Measurements from ENCODE around the gene ABCC4.

DNA sequence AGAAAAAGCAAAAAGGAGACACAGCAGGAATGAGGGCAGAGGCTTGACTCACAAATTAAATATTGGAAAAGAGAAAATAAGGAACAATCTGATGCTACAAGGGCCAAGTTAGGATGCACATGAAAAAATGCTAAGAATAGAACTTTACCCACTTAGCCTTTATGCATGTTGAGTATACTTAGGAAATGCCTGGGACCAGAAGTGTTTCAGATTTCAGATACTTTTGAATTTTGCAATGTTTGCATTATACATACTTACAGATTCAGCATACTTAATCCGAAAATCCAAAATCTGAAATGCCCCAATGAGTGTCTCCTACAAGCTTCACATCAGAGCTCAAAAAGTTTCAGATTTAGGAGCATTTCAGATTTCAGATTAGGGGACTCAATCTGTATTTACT, 262.3 kb downstream of the ABCC4 start:
- no peak for TF ChIP-seq EZH2 (IDR thresholded peaks at IDR 0.05)
- TF ChIP-seq POLR2AphosphoS5 (IDR thresholded peaks at IDR 0.05; ENCODE audit: borderline replicate concordance, low read depth, low read length): no peak

Measured in SK-N-MC (cell line).